HEK293 (cell line): ENCODE data around the gene HOXB9.

Experiments used
- BCL6B ChIP-seq: fragments of 450-650 bp; formaldehyde crosslinking; IDR thresholded peaks from 2 replicates; pipeline ENCODE4 v1.5.1; 2017; ENCODE audit warnings: missing biosample characterization, missing genetic modification characterization
- HOXC10 ChIP-seq: sonication (generic); formaldehyde crosslinking; IDR thresholded peaks from 2 replicates; pipeline ENCODE4 v1.8.1; 2023; ENCODE audit warnings: mild to moderate bottlenecking, missing genetic modification reagents
- INSM2 ChIP-seq: fragments of 450-650 bp; formaldehyde crosslinking; IDR thresholded peaks from 2 replicates; pipeline ENCODE4 v1.5.1; 2016; ENCODE audit warnings: missing biosample characterization, missing genetic modification characterization
- RBAK ChIP-seq: fragments of 450-650 bp; formaldehyde crosslinking; IDR thresholded peaks from 2 replicates; pipeline ENCODE4 v1.5.1; 2016; ENCODE audit warnings: missing biosample characterization, missing genetic modification characterization
- ZBTB21 ChIP-seq: fragments of 450-650 bp; formaldehyde crosslinking; IDR thresholded peaks from 2 replicates; pipeline ENCODE4 v1.5.1; 2017; ENCODE audit warnings: missing biosample characterization, missing genetic modification characterization
- ZBTB8A ChIP-seq: fragments of 450-650 bp; formaldehyde crosslinking; IDR thresholded peaks from 2 replicates; pipeline ENCODE4 v1.5.1; 2016; ENCODE audit warnings: missing biosample characterization, missing genetic modification characterization
- ZFP41 ChIP-seq: fragments of 450-650 bp; formaldehyde crosslinking; IDR thresholded peaks from 2 replicates; pipeline ENCODE4 v1.5.1; 2016; ENCODE audit warnings: missing biosample characterization, missing genetic modification characterization, borderline replicate concordance
- ZNF121 ChIP-seq: fragments of 450-650 bp; formaldehyde crosslinking; IDR thresholded peaks from 2 replicates; pipeline ENCODE4 v1.5.1; 2016; ENCODE audit warnings: missing biosample characterization, missing genetic modification characterization
- ZNF155 ChIP-seq: fragments of 450-650 bp; formaldehyde crosslinking; IDR thresholded peaks from 2 replicates; pipeline ENCODE4 v1.5.1; 2016; ENCODE audit warnings: missing biosample characterization, missing genetic modification characterization
- ZNF18 ChIP-seq: fragments of 450-650 bp; formaldehyde crosslinking; IDR thresholded peaks from 2 replicates; pipeline ENCODE4 v1.5.1; 2016; ENCODE audit warnings: missing biosample characterization, missing genetic modification characterization
- ZNF248 ChIP-seq: fragments of 450-650 bp; formaldehyde crosslinking; IDR thresholded peaks from 2 replicates; pipeline ENCODE4 v1.5.1; 2017; ENCODE audit warnings: missing biosample characterization, missing genetic modification characterization
- ZNF501 ChIP-seq: fragments of 450-650 bp; formaldehyde crosslinking; IDR thresholded peaks from 2 replicates; pipeline ENCODE4 v1.5.1; 2016; ENCODE audit warnings: missing biosample characterization, missing genetic modification characterization
- ZNF529 ChIP-seq: fragments of 450-650 bp; formaldehyde crosslinking; IDR thresholded peaks from 2 replicates; pipeline ENCODE4 v1.5.1; 2017; ENCODE audit warnings: missing genetic modification characterization, missing biosample characterization; ENCODE audit not compliant: insufficient replicate concordance
- ZNF621 ChIP-seq: fragments of 450-650 bp; formaldehyde crosslinking; IDR thresholded peaks from 2 replicates; pipeline ENCODE4 v1.5.1; 2017; ENCODE audit warnings: missing biosample characterization, missing genetic modification characterization
- ZNF670 ChIP-seq: fragments of 450-650 bp; formaldehyde crosslinking; IDR thresholded peaks from 2 replicates; pipeline ENCODE4 v1.5.1; 2016; ENCODE audit warnings: missing biosample characterization, missing genetic modification characterization, low read depth
- ZNF785 ChIP-seq: fragments of 450-650 bp; formaldehyde crosslinking; IDR thresholded peaks from 2 replicates; pipeline ENCODE4 v1.5.1; 2016; ENCODE audit warnings: missing biosample characterization, missing genetic modification characterization
- TF ChIP-seq, protein P1 (sequence below): fragments of 450-650 bp; formaldehyde crosslinking; IDR thresholded peaks from 2 replicates; pipeline ENCODE4 v1.5.1; 2017; ENCODE audit warnings: missing biosample characterization, missing genetic modification characterization
- TF ChIP-seq, protein P2 (sequence below): fragments of 450-650 bp; formaldehyde crosslinking; IDR thresholded peaks from 2 replicates; pipeline ENCODE4 v1.5.1; 2016; ENCODE audit warnings: missing biosample characterization, missing genetic modification characterization, borderline replicate concordance
- TF ChIP-seq, protein P3 (sequence below): fragments of 450-650 bp; formaldehyde crosslinking; IDR thresholded peaks from 2 replicates; pipeline ENCODE4 v1.5.1; 2016; ENCODE audit warnings: missing biosample characterization, missing genetic modification characterization
- TF ChIP-seq, protein P4 (sequence below): fragments of 450-650 bp; formaldehyde crosslinking; IDR thresholded peaks from 2 replicates; pipeline ENCODE4; 2016; ENCODE audit warnings: missing biosample characterization, missing genetic modification characterization
- TF ChIP-seq, protein P5 (sequence below): fragments of 450-650 bp; IDR thresholded peaks from 2 replicates; pipeline ENCODE4 v1.5.1; 2018; ENCODE audit warnings: missing biosample characterization, missing genetic modification characterization

HOXB9 gene

GRCh38 chr17:48600244-48601098 lies 25.7 kb downstream of the HOXB9 start (continued):
- no peak for TF ChIP-seq BCL6B
- no peak for TF ChIP-seq RBAK (tag by site-specific recombination)
- TF ChIP-seq ZNF155 (tag by site-specific recombination), result no peak
- TF ChIP-seq ZBTB21 (tag by site-specific recombination), result no peak; the same call in 1 of the 2 replicates
- peak; percentile 97 for TF ChIP-seq ZBTB8A (tag by site-specific recombination)
- TF ChIP-seq, protein P1, sequence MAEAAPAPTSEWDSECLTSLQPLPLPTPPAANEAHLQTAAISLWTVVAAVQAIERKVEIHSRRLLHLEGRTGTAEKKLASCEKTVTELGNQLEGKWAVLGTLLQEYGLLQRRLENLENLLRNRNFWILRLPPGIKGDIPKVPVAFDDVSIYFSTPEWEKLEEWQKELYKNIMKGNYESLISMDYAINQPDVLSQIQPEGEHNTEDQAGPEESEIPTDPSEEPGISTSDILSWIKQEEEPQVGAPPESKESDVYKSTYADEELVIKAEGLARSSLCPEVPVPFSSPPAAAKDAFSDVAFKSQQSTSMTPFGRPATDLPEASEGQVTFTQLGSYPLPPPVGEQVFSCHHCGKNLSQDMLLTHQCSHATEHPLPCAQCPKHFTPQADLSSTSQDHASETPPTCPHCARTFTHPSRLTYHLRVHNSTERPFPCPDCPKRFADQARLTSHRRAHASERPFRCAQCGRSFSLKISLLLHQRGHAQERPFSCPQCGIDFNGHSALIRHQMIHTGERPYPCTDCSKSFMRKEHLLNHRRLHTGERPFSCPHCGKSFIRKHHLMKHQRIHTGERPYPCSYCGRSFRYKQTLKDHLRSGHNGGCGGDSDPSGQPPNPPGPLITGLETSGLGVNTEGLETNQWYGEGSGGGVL (tag by site-specific recombination), result peak; percentile 81
- no peak for TF ChIP-seq ZNF670 (tag by site-specific recombination)
- TF ChIP-seq HOXC10 (CRISPR knock-in tag), result no peak
- TF ChIP-seq, protein P2, sequence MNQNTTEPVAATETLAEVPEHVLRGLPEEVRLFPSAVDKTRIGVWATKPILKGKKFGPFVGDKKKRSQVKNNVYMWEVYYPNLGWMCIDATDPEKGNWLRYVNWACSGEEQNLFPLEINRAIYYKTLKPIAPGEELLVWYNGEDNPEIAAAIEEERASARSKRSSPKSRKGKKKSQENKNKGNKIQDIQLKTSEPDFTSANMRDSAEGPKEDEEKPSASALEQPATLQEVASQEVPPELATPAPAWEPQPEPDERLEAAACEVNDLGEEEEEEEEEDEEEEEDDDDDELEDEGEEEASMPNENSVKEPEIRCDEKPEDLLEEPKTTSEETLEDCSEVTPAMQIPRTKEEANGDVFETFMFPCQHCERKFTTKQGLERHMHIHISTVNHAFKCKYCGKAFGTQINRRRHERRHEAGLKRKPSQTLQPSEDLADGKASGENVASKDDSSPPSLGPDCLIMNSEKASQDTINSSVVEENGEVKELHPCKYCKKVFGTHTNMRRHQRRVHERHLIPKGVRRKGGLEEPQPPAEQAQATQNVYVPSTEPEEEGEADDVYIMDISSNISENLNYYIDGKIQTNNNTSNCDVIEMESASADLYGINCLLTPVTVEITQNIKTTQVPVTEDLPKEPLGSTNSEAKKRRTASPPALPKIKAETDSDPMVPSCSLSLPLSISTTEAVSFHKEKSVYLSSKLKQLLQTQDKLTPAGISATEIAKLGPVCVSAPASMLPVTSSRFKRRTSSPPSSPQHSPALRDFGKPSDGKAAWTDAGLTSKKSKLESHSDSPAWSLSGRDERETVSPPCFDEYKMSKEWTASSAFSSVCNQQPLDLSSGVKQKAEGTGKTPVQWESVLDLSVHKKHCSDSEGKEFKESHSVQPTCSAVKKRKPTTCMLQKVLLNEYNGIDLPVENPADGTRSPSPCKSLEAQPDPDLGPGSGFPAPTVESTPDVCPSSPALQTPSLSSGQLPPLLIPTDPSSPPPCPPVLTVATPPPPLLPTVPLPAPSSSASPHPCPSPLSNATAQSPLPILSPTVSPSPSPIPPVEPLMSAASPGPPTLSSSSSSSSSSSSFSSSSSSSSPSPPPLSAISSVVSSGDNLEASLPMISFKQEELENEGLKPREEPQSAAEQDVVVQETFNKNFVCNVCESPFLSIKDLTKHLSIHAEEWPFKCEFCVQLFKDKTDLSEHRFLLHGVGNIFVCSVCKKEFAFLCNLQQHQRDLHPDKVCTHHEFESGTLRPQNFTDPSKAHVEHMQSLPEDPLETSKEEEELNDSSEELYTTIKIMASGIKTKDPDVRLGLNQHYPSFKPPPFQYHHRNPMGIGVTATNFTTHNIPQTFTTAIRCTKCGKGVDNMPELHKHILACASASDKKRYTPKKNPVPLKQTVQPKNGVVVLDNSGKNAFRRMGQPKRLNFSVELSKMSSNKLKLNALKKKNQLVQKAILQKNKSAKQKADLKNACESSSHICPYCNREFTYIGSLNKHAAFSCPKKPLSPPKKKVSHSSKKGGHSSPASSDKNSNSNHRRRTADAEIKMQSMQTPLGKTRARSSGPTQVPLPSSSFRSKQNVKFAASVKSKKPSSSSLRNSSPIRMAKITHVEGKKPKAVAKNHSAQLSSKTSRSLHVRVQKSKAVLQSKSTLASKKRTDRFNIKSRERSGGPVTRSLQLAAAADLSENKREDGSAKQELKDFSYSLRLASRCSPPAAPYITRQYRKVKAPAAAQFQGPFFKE (tag by site-specific recombination), result no peak
- no peak for TF ChIP-seq INSM2 (tag by site-specific recombination)
- no peak for TF ChIP-seq ZNF785
- no peak for TF ChIP-seq ZNF529
- TF ChIP-seq ZFP41 (tag by site-specific recombination), result no peak
- no peak for TF ChIP-seq ZNF121 (tag by site-specific recombination)
- TF ChIP-seq ZNF248 (tag by site-specific recombination), result no peak
- TF ChIP-seq, protein P3, sequence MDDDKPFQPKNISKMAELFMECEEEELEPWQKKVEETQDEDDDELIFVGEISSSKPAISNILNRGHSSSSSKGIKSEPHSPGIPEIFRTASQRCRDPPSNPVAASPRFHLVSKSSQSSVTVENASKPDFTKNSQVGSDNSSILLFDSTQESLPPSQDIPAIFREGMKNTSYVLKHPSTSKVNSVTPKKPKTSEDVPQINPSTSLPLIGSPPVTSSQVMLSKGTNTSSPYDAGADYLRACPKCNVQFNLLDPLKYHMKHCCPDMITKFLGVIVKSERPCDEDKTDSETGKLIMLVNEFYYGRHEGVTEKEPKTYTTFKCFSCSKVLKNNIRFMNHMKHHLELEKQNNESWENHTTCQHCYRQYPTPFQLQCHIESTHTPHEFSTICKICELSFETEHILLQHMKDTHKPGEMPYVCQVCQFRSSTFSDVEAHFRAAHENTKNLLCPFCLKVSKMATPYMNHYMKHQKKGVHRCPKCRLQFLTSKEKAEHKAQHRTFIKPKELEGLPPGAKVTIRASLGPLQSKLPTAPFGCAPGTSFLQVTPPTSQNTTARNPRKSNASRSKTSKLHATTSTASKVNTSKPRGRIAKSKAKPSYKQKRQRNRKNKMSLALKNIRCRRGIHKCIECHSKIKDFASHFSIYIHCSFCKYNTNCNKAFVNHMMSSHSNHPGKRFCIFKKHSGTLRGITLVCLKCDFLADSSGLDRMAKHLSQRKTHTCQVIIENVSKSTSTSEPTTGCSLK (tag by site-specific recombination), result no peak
- TF ChIP-seq, protein P4, sequence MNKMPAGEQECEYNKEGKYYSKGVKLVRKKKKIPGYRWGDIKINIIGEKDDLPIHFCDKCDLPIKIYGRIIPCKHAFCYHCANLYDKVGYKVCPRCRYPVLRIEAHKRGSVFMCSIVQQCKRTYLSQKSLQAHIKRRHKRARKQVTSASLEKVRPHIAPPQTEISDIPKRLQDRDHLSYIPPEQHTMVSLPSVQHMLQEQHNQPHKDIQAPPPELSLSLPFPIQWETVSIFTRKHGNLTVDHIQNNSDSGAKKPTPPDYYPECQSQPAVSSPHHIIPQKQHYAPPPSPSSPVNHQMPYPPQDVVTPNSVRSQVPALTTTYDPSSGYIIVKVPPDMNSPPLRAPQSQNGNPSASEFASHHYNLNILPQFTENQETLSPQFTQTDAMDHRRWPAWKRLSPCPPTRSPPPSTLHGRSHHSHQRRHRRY (tag by site-specific recombination), result no peak
- TF ChIP-seq, protein P5, sequence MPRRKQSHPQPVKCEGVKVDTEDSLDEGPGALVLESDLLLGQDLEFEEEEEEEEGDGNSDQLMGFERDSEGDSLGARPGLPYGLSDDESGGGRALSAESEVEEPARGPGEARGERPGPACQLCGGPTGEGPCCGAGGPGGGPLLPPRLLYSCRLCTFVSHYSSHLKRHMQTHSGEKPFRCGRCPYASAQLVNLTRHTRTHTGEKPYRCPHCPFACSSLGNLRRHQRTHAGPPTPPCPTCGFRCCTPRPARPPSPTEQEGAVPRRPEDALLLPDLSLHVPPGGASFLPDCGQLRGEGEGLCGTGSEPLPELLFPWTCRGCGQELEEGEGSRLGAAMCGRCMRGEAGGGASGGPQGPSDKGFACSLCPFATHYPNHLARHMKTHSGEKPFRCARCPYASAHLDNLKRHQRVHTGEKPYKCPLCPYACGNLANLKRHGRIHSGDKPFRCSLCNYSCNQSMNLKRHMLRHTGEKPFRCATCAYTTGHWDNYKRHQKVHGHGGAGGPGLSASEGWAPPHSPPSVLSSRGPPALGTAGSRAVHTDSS (tag by site-specific recombination), result no peak
- TF ChIP-seq ZNF621 (tag by site-specific recombination), result no peak
- peak; percentile 65 for TF ChIP-seq ZNF18 (tag by site-specific recombination)
- no peak; the same call in 1 of the 2 replicates for TF ChIP-seq ZNF501
